ENCODE results near the gene CXCL10.
A peak's percentile ranks its signal among the peaks of the same experiment; 100 is the strongest.
"Not testable (repeated sequence)": the region's sequence is repeated elsewhere in the genome, so short reads cannot be mapped to it uniquely, and the experiment has no call there.

CXCL10 gene

GRCh38 chr4:76024065-76024464, 768 bp upstream of the CXCL10 start:
- DNase-seq, result no peak

GRCh38 chr4:76022677-76023076, 620 bp downstream of the CXCL10 start:
- no peak for DNase-seq

- no peak for DNase-seq
These were observed 1.3 kb downstream of the CXCL10 start for GRCh38 chr4:76022031-76022430.

- DNase-seq, result no peak
These were observed 6.1 kb downstream of the CXCL10 start for GRCh38 chr4:76017056-76017686.

GRCh38 chr4:76016393-76016792, 6.9 kb downstream of the CXCL10 start:
- no peak for DNase-seq

DNA sequence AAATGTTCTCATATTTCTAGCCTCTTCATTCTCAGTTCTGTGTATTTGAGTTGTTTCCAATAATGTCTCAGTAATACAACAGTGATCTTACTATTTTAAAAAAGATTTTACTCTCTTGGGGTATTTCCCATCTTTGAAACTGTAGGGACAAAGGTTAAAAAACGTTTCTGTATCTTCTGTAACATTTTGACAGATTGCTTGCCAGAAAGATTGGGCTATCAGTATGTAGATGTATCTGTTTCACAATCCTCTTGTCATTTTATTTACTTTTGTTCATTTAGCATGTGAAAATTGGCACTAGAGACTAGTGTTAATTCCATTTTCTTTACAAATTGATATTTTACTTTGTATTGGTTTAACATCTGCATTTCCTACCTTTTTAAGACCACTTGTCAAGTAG, 9.8 kb downstream of the CXCL10 start:
- DNase-seq, result no peak

DNA sequence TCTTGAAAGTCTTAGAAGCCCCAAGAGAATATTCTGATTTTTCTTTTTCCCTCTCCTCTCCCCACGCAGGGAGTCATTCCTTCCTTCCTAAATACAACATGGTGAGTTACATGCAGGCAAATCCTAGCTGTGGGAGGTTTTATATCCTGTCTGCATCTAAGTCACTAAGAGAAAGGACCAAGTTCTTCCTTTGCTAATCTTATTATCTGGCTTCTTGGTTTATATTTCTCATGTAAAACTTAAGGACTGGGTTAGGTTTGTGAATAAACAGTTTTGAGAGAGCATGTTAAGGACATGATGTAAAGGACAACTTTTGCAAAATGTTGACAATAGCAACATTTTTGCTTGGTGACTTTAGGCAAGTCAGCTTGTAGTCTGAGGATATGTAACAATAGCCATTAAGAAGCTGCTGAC, 10.9 kb downstream of the CXCL10 start:
- no peak for DNase-seq

- peak; percentile 47 for DNase-seq
These were observed 11.5 kb downstream of the CXCL10 start for GRCh38 chr4:76011700-76012387.

DNA sequence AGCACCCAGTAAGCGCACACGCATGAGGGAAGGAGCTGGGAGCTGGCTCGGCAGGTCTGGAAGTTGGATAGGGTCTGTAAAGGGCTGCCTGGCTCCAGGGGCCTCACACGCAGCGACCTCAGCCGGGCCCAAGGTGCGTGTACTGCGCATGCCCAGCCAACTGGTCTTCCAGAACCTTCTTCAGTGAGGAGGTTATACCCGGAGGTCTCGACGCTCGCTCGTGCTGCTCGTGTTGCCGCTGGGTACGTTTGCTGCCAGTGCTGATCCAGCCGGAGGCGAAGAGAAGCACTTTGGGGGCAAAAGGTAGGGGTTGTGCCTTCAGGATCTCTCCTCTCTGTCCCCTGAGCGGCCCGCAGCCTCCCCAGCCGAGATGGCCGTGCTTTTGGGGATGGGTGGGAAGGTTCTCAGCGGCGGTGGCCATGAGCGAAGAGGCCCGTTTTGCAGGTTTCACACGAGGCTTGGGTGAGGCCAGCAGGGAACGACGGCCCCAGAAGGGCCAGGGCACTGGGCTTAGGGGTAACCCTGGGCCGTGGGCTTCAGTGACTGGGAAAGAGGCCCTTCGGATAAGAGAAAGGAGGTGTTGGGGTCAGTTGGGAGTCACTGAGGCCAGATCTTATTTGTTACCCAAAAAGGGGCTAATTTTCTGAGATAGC, 12.2 kb downstream of the CXCL10 start:
- DNase-seq, result no peak

GRCh38 chr4:76010576-76010975, 12.7 kb downstream of the CXCL10 start:
- DNase-seq, result no peak

GRCh38 chr4:76009311-76009710, 14.0 kb downstream of the CXCL10 start:
- no peak for DNase-seq

DNA sequence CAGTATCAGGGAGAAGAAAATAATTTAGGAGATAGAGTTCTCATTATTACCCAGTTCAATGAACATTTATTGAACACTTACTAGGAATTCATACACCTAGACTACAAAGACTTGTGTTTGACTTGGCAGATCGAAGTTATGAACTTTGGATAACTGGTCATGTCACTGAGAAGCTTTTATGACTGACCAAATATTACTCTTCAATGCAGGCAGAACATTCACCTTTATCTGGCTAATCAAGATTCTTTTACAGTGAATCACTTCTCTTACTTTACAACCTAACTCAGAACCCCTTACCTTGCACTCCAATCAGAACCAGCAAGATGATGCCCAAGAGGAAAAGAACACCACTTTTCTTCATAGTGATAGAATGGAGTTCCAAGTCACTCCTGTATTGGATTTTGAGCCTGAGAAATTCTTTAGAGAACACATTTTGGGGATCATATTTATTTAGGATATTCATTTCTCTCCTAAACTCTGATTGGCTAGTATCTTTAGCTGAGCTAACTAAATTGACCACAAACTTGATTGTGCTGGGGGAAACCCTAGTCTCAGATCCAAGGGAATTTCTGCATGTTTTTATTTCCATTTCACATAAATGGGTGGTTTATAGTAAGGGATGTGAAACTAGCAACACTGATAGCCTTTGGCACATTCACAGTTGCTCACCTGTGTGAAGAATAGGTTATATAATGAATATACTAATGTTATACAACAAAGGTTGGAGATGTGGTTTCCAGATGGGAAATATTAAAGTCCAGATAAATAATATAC, 16.0 kb downstream of the CXCL10 start, which contains the start of gene CXCL9:
TSS of gene CXCL9 (minus strand) at position 421 of the 774 bp plus-strand sequence. CDS start at position 361, 60 bp downstream.
- DNase-seq, result no peak

GRCh38 chr4:76003620-76004019, 19.7 kb downstream of the CXCL10 start:
- no peak for DNase-seq

DNA sequence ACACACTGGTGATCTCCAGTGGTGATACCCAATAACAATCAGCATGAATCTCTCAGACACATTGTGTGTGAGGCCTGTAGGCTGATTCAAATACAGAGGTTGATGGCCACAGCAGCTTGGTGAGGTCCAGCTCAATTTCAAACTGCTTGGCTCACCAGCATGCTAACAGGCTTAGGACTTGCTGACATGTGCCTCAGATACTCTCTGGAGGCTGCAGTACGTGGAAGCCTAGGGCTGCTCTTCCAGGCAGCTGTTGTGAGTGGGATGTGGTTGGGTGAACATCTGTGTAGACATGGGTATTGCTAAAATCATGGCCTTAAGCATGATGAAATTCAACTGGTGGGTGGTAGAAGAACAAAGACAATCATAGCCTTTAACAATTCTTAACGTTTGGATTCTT, 20.3 kb downstream of the CXCL10 start:
- no peak for DNase-seq

GRCh38 chr4:76002176-76002575, 21.1 kb downstream of the CXCL10 start:
- no peak for DNase-seq

DNA sequence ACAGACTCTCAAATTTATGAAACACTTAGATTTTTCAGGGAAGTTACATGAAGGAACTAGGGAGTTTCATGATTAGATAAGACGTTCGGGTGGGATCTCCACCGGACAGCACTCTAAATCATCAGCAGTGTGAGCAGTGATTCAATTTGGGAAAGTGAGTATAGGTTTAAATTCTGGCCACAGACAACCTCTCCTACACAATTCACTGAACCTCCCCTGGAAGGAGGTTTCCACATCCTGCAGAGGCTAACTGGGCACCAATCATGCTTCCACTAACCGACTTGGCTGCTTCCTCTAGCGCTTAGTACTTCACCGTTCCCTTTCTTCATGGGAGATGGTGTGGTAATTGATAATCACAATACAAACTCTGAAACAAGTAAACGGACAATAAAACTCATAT, 21.6 kb downstream of the CXCL10 start:
- no peak for DNase-seq

GRCh38 chr4:76000279-76000678, 23.0 kb downstream of the CXCL10 start:
- DNase-seq, result no peak

- DNase-seq, result not testable (repeated sequence)
These were observed 24.7 kb downstream of the CXCL10 start for GRCh38 chr4:75998525-75999147.

- DNase-seq, result no peak
These were observed 25.4 kb downstream of the CXCL10 start for GRCh38 chr4:75997946-75998345.

- no peak for DNase-seq
These were observed 26.2 kb downstream of the CXCL10 start for GRCh38 chr4:75997081-75997480.

GRCh38 chr4:75995727-75996126, 27.6 kb downstream of the CXCL10 start:
- DNase-seq, result peak; percentile 32

- no peak for DNase-seq
These were observed 30.8 kb downstream of the CXCL10 start for GRCh38 chr4:75992462-75992861.

Measured in HCEC 1CT (cell line).